ENCODE measurements around the gene FAM118B. TPM values are rescaled to one million over a fixed set of nuclear protein-coding genes. Genes with fewer than 3 reads are reported as not detected.

The FAM118B gene
- total and polyA plus RNA-seq, 9 donors: 7.3 to 18.9 (median 12.7) TPM

DNA sequence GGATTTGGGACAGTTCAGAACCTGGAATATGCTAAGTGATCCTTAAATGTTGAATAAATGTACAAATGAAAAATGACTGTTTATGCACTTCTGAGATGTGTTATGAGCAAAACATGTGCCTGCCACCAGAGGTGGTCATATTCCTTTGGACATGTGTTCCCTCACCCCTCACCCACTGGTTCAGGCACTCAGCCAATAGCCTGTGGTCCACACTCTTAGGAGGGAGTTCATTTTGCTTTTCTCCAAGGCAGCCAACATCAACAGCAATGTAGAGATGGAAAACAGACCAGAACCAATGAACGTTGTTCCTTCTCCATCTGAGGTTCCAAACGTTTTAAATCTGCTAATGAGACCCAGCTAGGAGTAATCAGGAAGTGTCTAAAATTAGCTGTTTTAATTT is 44.1 kb upstream of the FAM118B start:
- Histone ChIP-seq H3K27ac (no peak overlapping the region), H3K4me3 (no peak overlapping the region), H3K36me3 (no peaks in the 10 kb centered on the region), H3K27me3 (no peaks in the 10 kb centered on the region), H3K4me1 (ENCODE audit: insufficient read depth) (no peaks in the 10 kb centered on the region), H3K9me3 (no peaks in the 10 kb centered on the region)
- intact Hi-C loops (cut with DNase I): no loop called here
- WGBS, 3 donors: 5 to 17% (median 6%) methylated on average over 2 of the region's 2 CpGs
- no peak for DNase-seq
- TF ChIP-seq, protein P1, sequence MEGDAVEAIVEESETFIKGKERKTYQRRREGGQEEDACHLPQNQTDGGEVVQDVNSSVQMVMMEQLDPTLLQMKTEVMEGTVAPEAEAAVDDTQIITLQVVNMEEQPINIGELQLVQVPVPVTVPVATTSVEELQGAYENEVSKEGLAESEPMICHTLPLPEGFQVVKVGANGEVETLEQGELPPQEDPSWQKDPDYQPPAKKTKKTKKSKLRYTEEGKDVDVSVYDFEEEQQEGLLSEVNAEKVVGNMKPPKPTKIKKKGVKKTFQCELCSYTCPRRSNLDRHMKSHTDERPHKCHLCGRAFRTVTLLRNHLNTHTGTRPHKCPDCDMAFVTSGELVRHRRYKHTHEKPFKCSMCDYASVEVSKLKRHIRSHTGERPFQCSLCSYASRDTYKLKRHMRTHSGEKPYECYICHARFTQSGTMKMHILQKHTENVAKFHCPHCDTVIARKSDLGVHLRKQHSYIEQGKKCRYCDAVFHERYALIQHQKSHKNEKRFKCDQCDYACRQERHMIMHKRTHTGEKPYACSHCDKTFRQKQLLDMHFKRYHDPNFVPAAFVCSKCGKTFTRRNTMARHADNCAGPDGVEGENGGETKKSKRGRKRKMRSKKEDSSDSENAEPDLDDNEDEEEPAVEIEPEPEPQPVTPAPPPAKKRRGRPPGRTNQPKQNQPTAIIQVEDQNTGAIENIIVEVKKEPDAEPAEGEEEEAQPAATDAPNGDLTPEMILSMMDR (IDR thresholded peaks at IDR 0.05): no peak
- TF ChIP-seq EP300 (IDR thresholded peaks at IDR 0.05): no peak
- no peak for TF ChIP-seq POLR2A (IDR thresholded peaks at IDR 0.05)

DNA sequence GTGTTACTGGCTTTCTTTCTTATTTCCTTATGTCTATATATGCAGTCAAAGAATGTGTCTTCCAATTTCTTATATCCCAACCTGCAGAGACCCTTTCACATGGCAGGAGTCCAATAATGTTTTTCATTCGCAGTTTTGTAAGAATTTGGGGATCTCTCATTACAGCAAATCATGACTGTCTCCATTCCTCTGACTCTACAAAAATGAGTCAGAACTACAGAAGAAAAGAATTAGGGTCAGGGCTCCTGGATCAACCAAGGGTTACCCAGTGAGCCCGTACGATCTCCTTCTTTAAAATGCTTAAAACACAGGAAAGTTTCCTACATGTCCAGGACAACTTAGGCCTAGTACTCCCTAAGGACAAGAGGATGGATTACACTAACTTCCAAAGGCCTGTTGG is 42.3 kb upstream of the FAM118B start:
- no peak overlapping the region for H3K27ac ChIP-seq
- no peak overlapping the region for H3K4me3 ChIP-seq
- H3K9me3 ChIP-seq: no peaks in the 10 kb centered on the region
- H3K36me3 ChIP-seq: no peaks in the 10 kb centered on the region
- TF ChIP-seq, protein P1 (IDR thresholded peaks at IDR 0.05): no peak
- TF ChIP-seq POLR2A (IDR thresholded peaks at IDR 0.05) (no peak), EP300 (IDR thresholded peaks at IDR 0.05) (no peak)
- intact Hi-C loops (cut with DNase I): no loop called here
- no peaks in the 10 kb centered on the region for H3K4me1 ChIP-seq (ENCODE audit: insufficient read depth)
- WGBS, 3 donors: 86 to 90% (median 89%) methylated on average over 3 of the region's 3 CpGs
- no peaks in the 10 kb centered on the region for H3K27me3 ChIP-seq
- DNase-seq: no peak

DNA sequence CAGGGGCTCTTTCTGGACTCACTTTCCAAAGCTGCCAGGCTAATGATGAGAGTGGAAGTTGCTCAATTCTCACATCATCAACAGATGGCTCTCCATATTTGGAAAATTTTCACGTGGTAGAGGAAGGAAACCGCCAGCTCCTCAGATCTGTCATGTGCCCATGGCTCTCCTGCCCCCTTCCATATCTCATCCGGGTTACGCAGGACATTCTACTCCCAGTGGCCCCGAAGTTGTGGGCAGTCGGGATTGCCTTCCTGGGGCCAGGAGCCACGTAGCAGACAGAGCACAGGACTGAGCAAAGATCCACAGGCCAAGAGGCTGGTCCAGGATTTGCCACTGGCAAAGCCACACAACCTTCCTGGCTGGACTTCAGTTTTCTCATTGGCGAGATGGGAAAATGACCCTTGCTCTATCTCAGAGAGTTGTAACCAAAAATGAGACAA is 39.0 kb upstream of the FAM118B start:
- no peak for DNase-seq
- Histone ChIP-seq H3K4me3 (no peak overlapping the region), H3K9me3 (no peaks in the 10 kb centered on the region), H3K27ac (no peak overlapping the region), H3K27me3 (no peaks in the 10 kb centered on the region), H3K36me3 (no peaks in the 10 kb centered on the region), H3K4me1 (ENCODE audit: insufficient read depth) (peaks cover 4% of the 10 kb centered on the region)
- WGBS, 3 donors: 74 to 84% (median 83%) methylated on average over 8 of the region's 8 CpGs
- intact Hi-C loops (cut with DNase I): no loop called here
- no peak for TF ChIP-seq EP300 (IDR thresholded peaks at IDR 0.05)
- TF ChIP-seq, protein P1 (IDR thresholded peaks at IDR 0.05): no peak

DNA sequence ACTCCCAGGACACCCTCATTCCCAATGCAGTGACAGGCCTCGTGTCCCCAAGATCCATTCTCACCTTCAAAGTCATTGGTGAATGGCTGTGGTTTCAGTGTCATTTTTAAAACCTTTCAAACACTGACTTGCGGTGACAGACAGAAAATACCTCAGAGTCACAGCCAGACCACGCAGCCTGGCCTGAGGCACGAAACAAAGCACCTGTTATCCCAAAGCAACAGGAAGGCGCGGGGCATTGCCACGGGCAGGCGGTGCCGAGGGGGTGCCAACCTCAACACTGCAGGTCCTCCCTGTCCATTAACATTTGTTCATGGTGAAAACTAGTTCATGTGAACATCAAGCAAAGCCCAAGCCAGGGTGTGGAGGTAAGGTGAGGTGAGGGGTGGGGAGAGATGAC is 38.3 kb upstream of the FAM118B start:
- Histone ChIP-seq H3K4me1 (ENCODE audit: insufficient read depth) (peaks cover 4% of the 10 kb centered on the region), H3K4me3 (no peak overlapping the region), H3K36me3 (no peaks in the 10 kb centered on the region), H3K27ac (no peak overlapping the region), H3K9me3 (no peaks in the 10 kb centered on the region), H3K27me3 (no peaks in the 10 kb centered on the region)
- TF ChIP-seq, protein P1 (IDR thresholded peaks at IDR 0.05): no peak
- TF ChIP-seq EP300 (IDR thresholded peaks at IDR 0.05) (no peak), POLR2A (IDR thresholded peaks at IDR 0.05) (no peak)
- WGBS, 3 donors: 87 to 98% (median 88%) methylated on average over 9 of the region's 9 CpGs
- no peak for DNase-seq
- intact Hi-C loops (cut with DNase I): no loop called here

DNA sequence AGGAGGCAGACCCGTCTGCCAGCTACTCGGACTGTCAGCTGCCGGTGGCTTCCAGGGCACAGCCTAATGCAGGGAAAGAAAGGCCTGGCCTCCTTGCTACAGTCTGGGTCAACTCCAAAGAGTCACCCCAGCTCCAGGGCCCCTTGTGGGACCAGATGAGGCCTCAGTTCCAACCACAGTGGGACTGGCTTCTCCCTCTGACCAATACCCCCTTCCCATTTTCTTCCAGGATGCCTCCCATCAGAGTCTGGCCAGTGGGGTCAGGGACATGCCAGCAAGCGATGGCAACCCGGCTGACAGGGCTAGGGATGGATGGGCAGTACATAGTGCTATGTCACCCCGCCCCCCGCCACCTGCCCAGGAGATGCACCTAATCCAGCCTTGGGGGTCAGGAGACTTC is 36.8 kb upstream of the FAM118B start:
- TF ChIP-seq POLR2A (IDR thresholded peaks at IDR 0.05) (no peak), EP300 (IDR thresholded peaks at IDR 0.05) (no peak)
- TF ChIP-seq, protein P1 (IDR thresholded peaks at IDR 0.05): no peak
- Histone ChIP-seq H3K27me3 (no peaks in the 10 kb centered on the region), H3K9me3 (no peaks in the 10 kb centered on the region), H3K36me3 (no peaks in the 10 kb centered on the region), H3K4me3 (no peak overlapping the region), H3K27ac (no peak overlapping the region), H3K4me1 (ENCODE audit: insufficient read depth) (peaks cover 4% of the 10 kb centered on the region)
- WGBS, 3 donors: 93 to 95% (median 95%) methylated on average over 7 of the region's 7 CpGs
- DNase-seq: no peak
- intact Hi-C loops (cut with DNase I): no loop called here
